HL-60 (cell line): ENCODE measurements around the gene MTR.

Experiments used
- DNase-seq, 2 experiments: peaks; one replicate each; pipeline ENCODE4 v3.0.0-alpha.2; 2010 to 2020; ENCODE audit warnings: low read depth in 1 of 2, low spot score in 1 of 2
- H3K27ac ChIP-seq: fragments of 250-450 bp; sonication (Bioruptor Pico); replicated peaks from 2 replicates; pipeline ENCODE4 v1.5.1; 2020; ENCODE audit warnings: mild to moderate bottlenecking, moderate library complexity
- H3K27me3 ChIP-seq: fragments of 250-450 bp; sonication (Bioruptor Pico); 2 replicates; pipeline ENCODE4 v1.5.1; 2021; ENCODE audit warnings: mild to moderate bottlenecking, moderate library complexity; ENCODE audit not compliant: insufficient read depth, poor library complexity, severe bottlenecking
- H3K4me3 ChIP-seq: replicated peaks from 2 replicates; pipeline ENCODE4 v1.5.1; 2011; ENCODE audit warnings: mild to moderate bottlenecking, control low read depth, low read length; ENCODE audit not compliant: insufficient read depth
- GABPA ChIP-seq: IDR thresholded peaks from 2 replicates; pipeline ENCODE4 v1.6.1; 2012; ENCODE audit warnings: low read depth
- POLR2AphosphoS5 ChIP-seq: IDR thresholded peaks from 2 replicates; pipeline ENCODE4 v1.6.1; 2012; ENCODE audit warnings: low read depth
- SPI1 ChIP-seq: IDR thresholded peaks from 2 replicates; pipeline ENCODE4 v1.6.1; 2012; ENCODE audit warnings: low read depth, mild to moderate bottlenecking, borderline replicate concordance
- TF ChIP-seq, protein P1 (sequence below): IDR thresholded peaks from 2 replicates; pipeline ENCODE4 v1.6.1; 2012; ENCODE audit warnings: low read depth; ENCODE audit not compliant: insufficient replicate concordance
- TF ChIP-seq, protein P2 (sequence below): IDR thresholded peaks from one replicate; pipeline ENCODE4 v1.5.1; 2011; ENCODE audit warnings: low read length, control low read depth, inconsistent platforms; ENCODE audit not compliant: insufficient read depth

MTR gene

DNA sequence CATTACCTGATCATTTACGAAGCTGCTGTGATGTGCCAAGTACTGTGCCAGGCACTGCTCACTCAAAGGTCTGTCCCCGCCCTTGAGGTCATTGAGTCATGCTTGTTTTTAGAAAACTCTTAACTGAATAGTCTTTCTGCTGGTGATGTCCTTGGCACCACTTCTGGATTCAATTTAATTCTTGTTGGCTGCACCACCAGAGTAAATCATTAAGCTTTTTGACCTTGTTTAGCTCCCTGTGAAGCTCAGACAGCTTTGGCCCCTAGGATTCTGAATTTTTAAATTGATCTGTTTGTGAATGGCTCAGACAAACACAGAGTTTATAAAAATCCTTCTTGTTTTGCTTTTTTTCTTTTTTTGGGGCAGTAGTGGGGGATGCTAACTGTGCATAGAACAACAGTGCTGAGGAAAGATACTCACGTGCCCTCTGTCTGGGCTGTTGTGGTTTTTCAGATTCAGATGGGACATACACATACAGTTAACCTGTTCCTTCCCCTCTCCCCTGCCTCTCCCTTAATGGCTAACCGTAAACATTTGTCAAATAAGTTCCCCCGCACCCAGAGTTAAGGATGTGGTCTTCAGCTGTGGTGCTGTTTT is 67.6 kb downstream of the MTR start:
- H3K4me3 ChIP-seq: no peak overlapping the region

DNA sequence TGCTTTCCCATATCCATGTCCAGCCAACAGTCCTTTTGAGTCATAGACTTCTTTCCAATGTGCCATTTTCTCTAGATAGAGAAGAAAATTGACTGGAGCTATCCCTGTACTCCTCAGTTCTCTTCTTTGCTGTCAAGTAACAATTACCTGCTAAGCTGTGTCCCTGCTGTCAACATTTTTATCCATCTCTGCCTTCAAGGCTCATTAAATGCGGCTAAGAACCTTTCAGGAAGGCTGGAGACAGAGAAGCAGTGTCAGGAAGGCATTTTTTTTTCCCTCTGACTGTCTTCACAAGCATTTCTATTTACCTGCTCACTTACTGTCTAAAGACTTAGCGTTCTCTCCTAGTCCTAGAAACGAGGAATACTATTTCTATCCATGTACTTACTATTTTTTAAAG is 69.1 kb downstream of the MTR start:
- no peak for DNase-seq
- H3K27me3 ChIP-seq: no peaks in the 10 kb centered on the region
- no peak overlapping the region for H3K27ac ChIP-seq
- TF ChIP-seq, protein P1, sequence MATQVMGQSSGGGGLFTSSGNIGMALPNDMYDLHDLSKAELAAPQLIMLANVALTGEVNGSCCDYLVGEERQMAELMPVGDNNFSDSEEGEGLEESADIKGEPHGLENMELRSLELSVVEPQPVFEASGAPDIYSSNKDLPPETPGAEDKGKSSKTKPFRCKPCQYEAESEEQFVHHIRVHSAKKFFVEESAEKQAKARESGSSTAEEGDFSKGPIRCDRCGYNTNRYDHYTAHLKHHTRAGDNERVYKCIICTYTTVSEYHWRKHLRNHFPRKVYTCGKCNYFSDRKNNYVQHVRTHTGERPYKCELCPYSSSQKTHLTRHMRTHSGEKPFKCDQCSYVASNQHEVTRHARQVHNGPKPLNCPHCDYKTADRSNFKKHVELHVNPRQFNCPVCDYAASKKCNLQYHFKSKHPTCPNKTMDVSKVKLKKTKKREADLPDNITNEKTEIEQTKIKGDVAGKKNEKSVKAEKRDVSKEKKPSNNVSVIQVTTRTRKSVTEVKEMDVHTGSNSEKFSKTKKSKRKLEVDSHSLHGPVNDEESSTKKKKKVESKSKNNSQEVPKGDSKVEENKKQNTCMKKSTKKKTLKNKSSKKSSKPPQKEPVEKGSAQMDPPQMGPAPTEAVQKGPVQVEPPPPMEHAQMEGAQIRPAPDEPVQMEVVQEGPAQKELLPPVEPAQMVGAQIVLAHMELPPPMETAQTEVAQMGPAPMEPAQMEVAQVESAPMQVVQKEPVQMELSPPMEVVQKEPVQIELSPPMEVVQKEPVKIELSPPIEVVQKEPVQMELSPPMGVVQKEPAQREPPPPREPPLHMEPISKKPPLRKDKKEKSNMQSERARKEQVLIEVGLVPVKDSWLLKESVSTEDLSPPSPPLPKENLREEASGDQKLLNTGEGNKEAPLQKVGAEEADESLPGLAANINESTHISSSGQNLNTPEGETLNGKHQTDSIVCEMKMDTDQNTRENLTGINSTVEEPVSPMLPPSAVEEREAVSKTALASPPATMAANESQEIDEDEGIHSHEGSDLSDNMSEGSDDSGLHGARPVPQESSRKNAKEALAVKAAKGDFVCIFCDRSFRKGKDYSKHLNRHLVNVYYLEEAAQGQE: no peak
- TF ChIP-seq POLR2AphosphoS5 (no peak), GABPA (no peak), SPI1 (no peak)
- TF ChIP-seq, protein P2, sequence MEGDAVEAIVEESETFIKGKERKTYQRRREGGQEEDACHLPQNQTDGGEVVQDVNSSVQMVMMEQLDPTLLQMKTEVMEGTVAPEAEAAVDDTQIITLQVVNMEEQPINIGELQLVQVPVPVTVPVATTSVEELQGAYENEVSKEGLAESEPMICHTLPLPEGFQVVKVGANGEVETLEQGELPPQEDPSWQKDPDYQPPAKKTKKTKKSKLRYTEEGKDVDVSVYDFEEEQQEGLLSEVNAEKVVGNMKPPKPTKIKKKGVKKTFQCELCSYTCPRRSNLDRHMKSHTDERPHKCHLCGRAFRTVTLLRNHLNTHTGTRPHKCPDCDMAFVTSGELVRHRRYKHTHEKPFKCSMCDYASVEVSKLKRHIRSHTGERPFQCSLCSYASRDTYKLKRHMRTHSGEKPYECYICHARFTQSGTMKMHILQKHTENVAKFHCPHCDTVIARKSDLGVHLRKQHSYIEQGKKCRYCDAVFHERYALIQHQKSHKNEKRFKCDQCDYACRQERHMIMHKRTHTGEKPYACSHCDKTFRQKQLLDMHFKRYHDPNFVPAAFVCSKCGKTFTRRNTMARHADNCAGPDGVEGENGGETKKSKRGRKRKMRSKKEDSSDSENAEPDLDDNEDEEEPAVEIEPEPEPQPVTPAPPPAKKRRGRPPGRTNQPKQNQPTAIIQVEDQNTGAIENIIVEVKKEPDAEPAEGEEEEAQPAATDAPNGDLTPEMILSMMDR: no peak
- no peak overlapping the region for H3K4me3 ChIP-seq

More for the DNA sequence above, 67.6 kb downstream of the MTR start:
- H3K27ac ChIP-seq: no peak overlapping the region
- H3K27me3 ChIP-seq: no peaks in the 10 kb centered on the region
- TF ChIP-seq, protein P1: no peak
- TF ChIP-seq GABPA: no peak
- TF ChIP-seq, protein P2: no peak
- no peak for TF ChIP-seq POLR2AphosphoS5
- no peak for TF ChIP-seq SPI1
- no peak for DNase-seq

DNA sequence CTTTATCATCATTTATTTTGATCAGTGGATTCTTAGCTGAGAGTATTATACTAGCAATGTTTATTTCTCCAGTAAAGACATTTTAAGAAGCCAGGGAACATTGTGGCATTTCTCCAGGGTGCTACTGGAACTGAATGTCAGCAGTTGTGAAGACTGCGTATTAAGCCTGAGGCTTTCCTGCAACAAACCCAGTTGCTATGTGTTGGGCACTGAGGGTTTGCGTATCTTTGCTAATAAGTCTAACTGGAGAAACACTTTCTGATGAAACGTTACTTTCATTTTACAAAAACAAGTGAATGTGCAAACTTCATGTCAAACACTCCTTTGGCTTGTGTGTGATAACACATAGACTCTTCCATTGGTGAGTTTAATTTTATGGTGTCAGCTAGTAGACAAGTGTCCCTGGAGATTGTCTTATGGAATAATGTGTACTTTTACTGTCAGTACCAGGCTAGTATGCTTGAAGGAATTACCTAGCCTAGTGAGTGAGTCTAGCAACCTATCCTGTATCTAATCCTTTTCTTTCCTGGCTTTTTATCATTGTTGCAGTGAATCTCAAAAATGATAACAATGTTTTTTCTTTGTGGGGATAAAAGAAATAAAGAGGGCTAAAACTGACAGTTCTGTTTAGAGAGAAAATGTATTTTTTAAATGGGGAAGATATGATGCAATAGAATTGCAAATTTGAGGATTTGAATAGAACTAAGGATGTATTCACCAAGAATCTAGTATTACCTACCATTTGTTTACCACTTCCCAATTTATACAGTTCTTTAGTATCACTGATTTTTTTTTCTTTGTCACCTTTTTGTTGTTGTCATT is 70.1 kb downstream of the MTR start:
- Histone ChIP-seq H3K27ac (no peak overlapping the region), H3K27me3 (no peaks in the 10 kb centered on the region), H3K4me3 (no peak overlapping the region)
- TF ChIP-seq SPI1 (no peak), GABPA (no peak), POLR2AphosphoS5 (no peak)
- TF ChIP-seq, protein P1: no peak
- TF ChIP-seq, protein P2: no peak
- no peak for DNase-seq
